ENCODE results near the gene LRRC39. TPM values are rescaled to one million over a fixed set of nuclear protein-coding genes. Genes with fewer than 3 reads are reported as not detected.

LRRC39 gene
- 0.40 and 0.63 TPM in 2 replicates for total RNA-seq (ENCODE audit: low replicate concordance)
- long read RNA-seq = 0 reads

DNA sequence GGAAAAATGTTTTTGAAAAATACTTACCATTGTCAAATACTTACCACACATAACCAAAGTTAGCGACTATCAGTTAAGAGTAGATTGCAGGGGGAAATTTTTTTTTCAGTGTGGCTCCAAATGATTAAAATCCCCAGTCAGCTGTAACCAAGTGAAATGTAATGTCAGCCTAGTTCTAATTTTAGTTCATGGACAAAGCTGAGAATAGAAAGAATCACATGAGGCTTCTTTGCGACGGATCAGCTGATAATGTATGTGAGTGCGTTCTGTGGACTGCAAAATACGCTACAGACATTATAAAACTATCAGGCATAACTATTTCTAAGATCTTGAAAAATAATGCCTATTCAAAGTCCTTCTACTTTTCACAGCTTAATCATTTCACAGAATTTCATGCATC lies at the start of gene LRRC39:
LRRC39 (minus strand) TSS at position 166 of the 400 bp plus-strand sequence. CDS start 9,740 bp downstream, outside the sequence.
- TF ChIP-seq, protein P1, sequence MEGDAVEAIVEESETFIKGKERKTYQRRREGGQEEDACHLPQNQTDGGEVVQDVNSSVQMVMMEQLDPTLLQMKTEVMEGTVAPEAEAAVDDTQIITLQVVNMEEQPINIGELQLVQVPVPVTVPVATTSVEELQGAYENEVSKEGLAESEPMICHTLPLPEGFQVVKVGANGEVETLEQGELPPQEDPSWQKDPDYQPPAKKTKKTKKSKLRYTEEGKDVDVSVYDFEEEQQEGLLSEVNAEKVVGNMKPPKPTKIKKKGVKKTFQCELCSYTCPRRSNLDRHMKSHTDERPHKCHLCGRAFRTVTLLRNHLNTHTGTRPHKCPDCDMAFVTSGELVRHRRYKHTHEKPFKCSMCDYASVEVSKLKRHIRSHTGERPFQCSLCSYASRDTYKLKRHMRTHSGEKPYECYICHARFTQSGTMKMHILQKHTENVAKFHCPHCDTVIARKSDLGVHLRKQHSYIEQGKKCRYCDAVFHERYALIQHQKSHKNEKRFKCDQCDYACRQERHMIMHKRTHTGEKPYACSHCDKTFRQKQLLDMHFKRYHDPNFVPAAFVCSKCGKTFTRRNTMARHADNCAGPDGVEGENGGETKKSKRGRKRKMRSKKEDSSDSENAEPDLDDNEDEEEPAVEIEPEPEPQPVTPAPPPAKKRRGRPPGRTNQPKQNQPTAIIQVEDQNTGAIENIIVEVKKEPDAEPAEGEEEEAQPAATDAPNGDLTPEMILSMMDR (conservative IDR thresholded peaks at IDR 0.05) = no peak
- Mint-ChIP-seq H3K4me1 (ENCODE audit: unreplicated experiment) (no peaks in the 10 kb centered on the region), H3K9me3 (peaks cover 3% of the 10 kb centered on the region), H3K27ac (no peak within 1 kb of the TSS), H3K27me3 (no peaks in the 10 kb centered on the region), H3K36me3 (no peaks in the 10 kb centered on the region), H3K4me3 (no peak within 1 kb of the TSS)
- DNase-seq (ENCODE audit: extremely low spot score, unreplicated experiment) = no peak

GRCh38 chr1:100222428-100222827 lies 44.4 kb upstream of the LRRC39 start:
- H3K36me3 Mint-ChIP-seq = peaks cover 6% of the 10 kb centered on the region
- no peak for DNase-seq (ENCODE audit: extremely low spot score, unreplicated experiment)
- no peaks in the 10 kb centered on the region for H3K4me1 Mint-ChIP-seq (ENCODE audit: unreplicated experiment)
- H3K4me3 Mint-ChIP-seq = no peak overlapping the region
- no peaks in the 10 kb centered on the region for H3K9me3 Mint-ChIP-seq
- no peak overlapping the region for H3K27ac Mint-ChIP-seq
- TF ChIP-seq, protein P1 (conservative IDR thresholded peaks at IDR 0.05) = no peak
- H3K27me3 Mint-ChIP-seq = no peaks in the 10 kb centered on the region

DNA sequence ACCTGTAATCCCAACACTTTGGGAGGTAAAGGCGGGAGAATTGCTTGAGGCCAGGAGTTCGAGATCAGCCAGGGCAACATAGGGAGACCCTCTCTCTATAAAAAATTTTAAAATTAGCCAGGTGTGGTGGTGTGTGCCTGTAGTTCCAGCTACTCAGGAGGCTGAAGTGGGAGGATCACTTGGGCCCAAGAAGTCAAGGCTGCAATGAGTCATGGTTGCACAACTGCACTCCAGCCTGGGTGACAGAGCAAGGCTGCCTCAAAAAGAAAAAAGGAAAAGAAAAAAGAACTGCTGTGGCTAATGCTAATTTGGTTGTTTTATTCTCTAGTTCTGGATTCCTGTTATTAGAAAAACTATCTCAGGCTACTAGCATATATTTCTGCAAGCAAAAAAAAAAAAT lies 41.8 kb upstream of the LRRC39 start:
- Mint-ChIP-seq H3K4me3 (no peak overlapping the region), H3K27ac (no peak overlapping the region), H3K4me1 (ENCODE audit: unreplicated experiment) (no peaks in the 10 kb centered on the region), H3K36me3 (peaks cover 9% of the 10 kb centered on the region), H3K27me3 (no peaks in the 10 kb centered on the region), H3K9me3 (no peaks in the 10 kb centered on the region)
- TF ChIP-seq, protein P1 (conservative IDR thresholded peaks at IDR 0.05) = no peak
- no peak for DNase-seq (ENCODE audit: extremely low spot score, unreplicated experiment)

GRCh38 chr1:100219457-100219856 lies 41.4 kb upstream of the LRRC39 start:
- Mint-ChIP-seq H3K27ac (no peak overlapping the region), H3K27me3 (no peaks in the 10 kb centered on the region), H3K36me3 (peaks cover 9% of the 10 kb centered on the region), H3K4me3 (no peak overlapping the region), H3K4me1 (ENCODE audit: unreplicated experiment) (no peaks in the 10 kb centered on the region), H3K9me3 (no peaks in the 10 kb centered on the region)
- TF ChIP-seq, protein P1 (conservative IDR thresholded peaks at IDR 0.05) = no peak
- no peak for DNase-seq (ENCODE audit: extremely low spot score, unreplicated experiment)

DNA sequence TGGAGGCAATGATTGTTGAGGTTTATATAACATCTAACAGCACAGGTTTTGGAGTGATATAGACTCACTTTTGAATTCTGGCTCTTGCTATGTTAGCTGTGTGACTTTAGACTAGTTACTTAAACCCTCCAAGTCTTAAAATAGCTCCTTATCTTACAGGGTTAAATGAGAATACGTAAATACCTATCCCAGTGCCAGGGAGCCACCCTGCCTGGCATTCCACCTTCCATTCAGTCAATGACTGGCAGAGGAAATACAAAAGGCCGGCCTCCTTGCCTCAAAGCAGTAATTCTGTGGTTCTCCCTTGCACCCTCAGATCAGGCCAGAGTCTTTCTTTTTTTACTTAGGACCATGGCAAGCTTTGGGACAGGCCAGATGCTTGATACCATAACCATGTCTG lies 39.8 kb upstream of the LRRC39 start:
- H3K36me3 Mint-ChIP-seq = peaks cover 9% of the 10 kb centered on the region
- no peaks in the 10 kb centered on the region for H3K27me3 Mint-ChIP-seq
- TF ChIP-seq, protein P1 (conservative IDR thresholded peaks at IDR 0.05) = no peak
- no peaks in the 10 kb centered on the region for H3K9me3 Mint-ChIP-seq
- DNase-seq (ENCODE audit: extremely low spot score, unreplicated experiment) = no peak
- no peak overlapping the region for H3K4me3 Mint-ChIP-seq
- H3K27ac Mint-ChIP-seq = no peak overlapping the region
- H3K4me1 Mint-ChIP-seq (ENCODE audit: unreplicated experiment) = no peaks in the 10 kb centered on the region

DNA sequence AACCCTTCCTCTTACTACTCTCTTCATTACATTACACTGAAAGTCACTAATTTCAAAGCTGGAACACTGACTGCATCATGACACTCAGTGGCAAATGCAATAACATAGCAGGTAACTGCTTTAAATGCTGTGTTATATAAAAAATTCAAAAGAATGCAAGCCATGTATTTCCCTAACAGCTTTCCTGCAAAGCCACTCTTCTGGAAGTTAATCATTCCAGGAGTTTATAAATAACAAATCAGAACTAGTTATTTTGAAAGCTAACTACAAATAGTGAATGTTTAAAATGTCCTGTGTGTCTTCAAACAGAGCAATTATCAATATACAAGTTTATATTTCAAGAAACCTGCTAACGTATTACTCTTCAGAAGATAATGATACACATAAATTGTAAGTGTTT lies 37.0 kb upstream of the LRRC39 start:
- no peak for DNase-seq (ENCODE audit: extremely low spot score, unreplicated experiment)
- Mint-ChIP-seq H3K27me3 (no peaks in the 10 kb centered on the region), H3K9me3 (no peaks in the 10 kb centered on the region), H3K27ac (no peak overlapping the region), H3K36me3 (peaks cover 14% of the 10 kb centered on the region), H3K4me1 (ENCODE audit: unreplicated experiment) (no peaks in the 10 kb centered on the region), H3K4me3 (no peak overlapping the region)
- TF ChIP-seq, protein P1 (conservative IDR thresholded peaks at IDR 0.05) = no peak
